K562 (cell line): ENCODE measurements around the gene HSF5. TPM values are rescaled to one million over a fixed set of nuclear protein-coding genes. Genes with fewer than 3 reads are reported as not detected.

Experiments used
- ZNF318 ChIP-seq, 2 experiments: fragments of 450-650 bp; IDR thresholded peaks; 2 replicates each; pipeline ENCODE4 v1.6.1; 2016; ENCODE audit warnings: mild to moderate bottlenecking in 2 of 2, borderline replicate concordance in 1 of 2, low read depth in 1 of 2, moderate library complexity in 1 of 2
- ZNF41 ChIP-seq: fragments of 250-450 bp; sonication (Bioruptor Pico); conservative IDR thresholded peaks from 2 replicates; pipeline ENCODE4 v1.4.0; 2020; ENCODE audit warnings: mild to moderate bottlenecking
- polyA plus RNA-seq, 8 experiments: library from polyadenylated mRNA; depleted of rRNA in 4 of 8; stranded (reverse) in 5 of 8; unstranded in 3 of 8; fragments of >200 nt; fragmentation: Nextera tagmentation in 2 of 8; fragmentation: Illumina TruSeq in 1 of 8; extraction: Ambion mirVana in 2 of 8; extraction: Trizol in 1 of 8; gene quantifications; 2 replicates each; pipeline versions ENCODE4 v1.2.1 to v1.2.3, GENCODE V29; 2011 to 2014; ENCODE audit warnings: inconsistent platforms in 1 of 8, missing spikeins in 1 of 8
- total RNA-seq, 7 experiments: library from RNA; depleted of rRNA in 6 of 7; stranded (reverse); fragments of >200 nt in 6 of 7; fragmentation: Illumina TruSeq in 2 of 7; extraction: Trizol in 2 of 7; gene quantifications; 2 replicates each; pipeline versions ENCODE4 v1.2.1 to v1.2.3, GENCODE V29; 2011 to 2021; ENCODE audit warnings: low replicate concordance in 1 of 7

Gene HSF5
- total and polyA plus RNA-seq, 9 of the 15 experiments (the other 6 are each of a cell fraction or from before 2014, with no cell fraction given): 0.04 TPM; not detected in 8

GRCh38 chr17:58410714-58411407 lies 77.3 kb downstream of the HSF5 start (continued):
- TF ChIP-seq ZNF318 (IDR thresholded peaks at IDR 0.05; ENCODE audit: borderline replicate concordance in 1 of 2, low read depth in 1 of 2): no peak
- TF ChIP-seq ZNF41 (CRISPR knock-in tag): no peak
- TF ChIP-seq, all 486 proteins: peak for 3
